Measurements from ENCODE around the gene STIP1. TPM values are rescaled to one million over a fixed set of nuclear protein-coding genes. Genes with fewer than 3 reads are reported as not detected.

STIP1 gene
- total and polyA plus RNA-seq, 8 donors = 124 to 209 (median 169) TPM

DNA sequence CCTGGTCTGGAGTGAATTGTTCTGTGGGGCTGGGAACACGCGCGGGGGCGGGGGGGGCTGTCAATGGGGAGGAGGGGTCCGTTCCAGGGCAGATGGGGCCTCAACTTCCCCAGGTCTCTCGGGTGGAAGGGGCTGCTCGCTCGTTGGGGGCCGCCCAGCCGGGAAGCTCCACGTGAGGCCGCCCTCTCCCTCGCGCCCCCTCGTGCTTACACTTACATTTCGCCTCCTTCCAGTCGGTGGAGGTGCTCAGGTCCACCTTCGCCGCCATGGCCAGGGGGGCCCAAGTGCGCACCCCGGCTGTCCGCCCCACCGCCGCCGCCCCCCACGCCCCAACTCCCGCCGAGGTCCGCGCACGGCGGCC, 20.5 kb upstream of the STIP1 start:
- Histone ChIP-seq H3K27me3 (peaks cover 0 to 18% of the 10 kb centered on the region in 2 donors), H3K36me3 (no peaks in the 10 kb centered on the region), H3K27ac (peak overlapping the region; percentile 68 to 86), H3K4me1 (peaks cover 9 to 29% of the 10 kb centered on the region in 2 donors), H3K9me3 (no peaks in the 10 kb centered on the region), H3K4me3 (peak overlapping the region; percentile 74 to 81)
- TF ChIP-seq, protein P1, sequence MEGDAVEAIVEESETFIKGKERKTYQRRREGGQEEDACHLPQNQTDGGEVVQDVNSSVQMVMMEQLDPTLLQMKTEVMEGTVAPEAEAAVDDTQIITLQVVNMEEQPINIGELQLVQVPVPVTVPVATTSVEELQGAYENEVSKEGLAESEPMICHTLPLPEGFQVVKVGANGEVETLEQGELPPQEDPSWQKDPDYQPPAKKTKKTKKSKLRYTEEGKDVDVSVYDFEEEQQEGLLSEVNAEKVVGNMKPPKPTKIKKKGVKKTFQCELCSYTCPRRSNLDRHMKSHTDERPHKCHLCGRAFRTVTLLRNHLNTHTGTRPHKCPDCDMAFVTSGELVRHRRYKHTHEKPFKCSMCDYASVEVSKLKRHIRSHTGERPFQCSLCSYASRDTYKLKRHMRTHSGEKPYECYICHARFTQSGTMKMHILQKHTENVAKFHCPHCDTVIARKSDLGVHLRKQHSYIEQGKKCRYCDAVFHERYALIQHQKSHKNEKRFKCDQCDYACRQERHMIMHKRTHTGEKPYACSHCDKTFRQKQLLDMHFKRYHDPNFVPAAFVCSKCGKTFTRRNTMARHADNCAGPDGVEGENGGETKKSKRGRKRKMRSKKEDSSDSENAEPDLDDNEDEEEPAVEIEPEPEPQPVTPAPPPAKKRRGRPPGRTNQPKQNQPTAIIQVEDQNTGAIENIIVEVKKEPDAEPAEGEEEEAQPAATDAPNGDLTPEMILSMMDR (IDR thresholded peaks at IDR 0.05) = no peak
- intact Hi-C loops (cut with DNase I) = no loop called here
- DNase-seq (no peak), ATAC-seq (peak; percentile 2)

GRCh38 chr11:64165842-64166635, 19.9 kb upstream of the STIP1 start, which contains the start of gene MACROD1:
MACROD1 (minus strand) TSS chr11:64166113; CDS start chr11:64165994, 119 bp downstream.
- Histone ChIP-seq H3K4me3 (peak within 1 kb of the TSS; percentile 74 to 81), H3K27ac (peak within 1 kb of the TSS; percentile 68 to 86), H3K4me1 (peaks cover 9 to 29% of the 10 kb centered on the region in 2 donors), H3K36me3 (no peaks in the 10 kb centered on the region), H3K27me3 (peaks cover 0 to 18% of the 10 kb centered on the region in 2 donors), H3K9me3 (no peaks in the 10 kb centered on the region)
- TF ChIP-seq, protein P1 (IDR thresholded peaks at IDR 0.05) = no peak
- peak; percentile 57 to 94 (median 88) for DNase-seq
- intact Hi-C loops (cut with DNase I) = no loop called here
- ATAC-seq = peak; percentile 94

GRCh38 chr11:64170419-64170818, 15.6 kb upstream of the STIP1 start:
- ATAC-seq (no peak), DNase-seq (no peak)
- Histone ChIP-seq H3K36me3 (no peaks in the 10 kb centered on the region), H3K4me3 (no peak overlapping the region), H3K27ac (no peak overlapping the region), H3K4me1 (peaks cover 6 to 17% of the 10 kb centered on the region in 2 donors), H3K27me3 (peaks cover 0 to 11% of the 10 kb centered on the region in 2 donors), H3K9me3 (peaks cover 0 to 5% of the 10 kb centered on the region in 2 donors)
- intact Hi-C loops (cut with DNase I) = no loop called here
- TF ChIP-seq, protein P1 (IDR thresholded peaks at IDR 0.05) = no peak

DNA sequence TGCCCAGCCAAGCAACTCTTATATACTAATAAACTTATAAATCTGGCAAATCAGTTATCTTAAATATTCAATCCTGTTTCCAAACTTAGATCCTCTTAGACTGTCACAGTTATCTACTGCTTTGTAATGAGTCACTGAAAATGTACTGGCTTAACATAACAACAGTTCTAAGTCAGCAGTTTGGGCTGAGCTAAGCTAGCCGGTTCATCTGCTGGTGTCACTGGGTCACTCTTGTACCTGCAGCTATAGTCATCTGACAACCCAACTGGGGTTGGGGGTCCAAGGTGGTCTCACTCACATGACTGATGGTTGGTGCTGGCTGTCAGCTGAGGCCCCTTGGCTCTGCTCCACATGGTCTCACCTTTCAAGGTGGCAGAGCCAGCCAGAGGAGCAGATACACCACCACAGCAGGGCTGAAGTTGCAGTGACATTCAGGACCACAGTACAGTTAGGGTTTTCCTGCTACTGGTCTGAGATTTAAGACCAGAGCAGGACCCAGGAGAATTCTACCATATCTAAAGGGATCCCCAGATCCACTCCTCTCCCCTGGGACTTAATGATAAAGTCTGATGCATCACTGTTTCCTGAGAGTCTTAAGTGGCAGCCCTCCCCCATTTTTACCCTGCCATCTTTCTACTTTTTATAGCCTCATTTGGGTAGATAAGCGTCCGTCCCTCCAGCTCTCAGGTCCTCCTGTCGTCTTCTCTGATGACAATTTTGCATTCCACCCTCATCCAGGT, 12.2 kb upstream of the STIP1 start:
- no peaks in the 10 kb centered on the region for H3K27me3 ChIP-seq
- peaks cover 0 to 5% of the 10 kb centered on the region in 2 donors for H3K9me3 ChIP-seq
- DNase-seq (peak in 1 of 4 donors; percentile 10), ATAC-seq (no peak)
- TF ChIP-seq, protein P1 (IDR thresholded peaks at IDR 0.05) = no peak
- no peak overlapping the region for H3K27ac ChIP-seq
- H3K36me3 ChIP-seq = no peaks in the 10 kb centered on the region
- no peak overlapping the region for H3K4me3 ChIP-seq
- intact Hi-C loops (cut with DNase I) = no loop called here
- H3K4me1 ChIP-seq = no peaks in the 10 kb centered on the region

- TF ChIP-seq, protein P1 (IDR thresholded peaks at IDR 0.05) = no peak
- Histone ChIP-seq H3K9me3 (peaks cover 0 to 5% of the 10 kb centered on the region in 2 donors), H3K27me3 (no peaks in the 10 kb centered on the region), H3K4me3 (no peak overlapping the region), H3K4me1 (peaks cover 7 to 11% of the 10 kb centered on the region in 2 donors), H3K27ac (no peak overlapping the region), H3K36me3 (no peaks in the 10 kb centered on the region)
- peak in 1 of 4 donors; percentile 15 for DNase-seq
- ATAC-seq = no peak
- intact Hi-C loops (cut with DNase I) = no loop called here
These were observed 9.2 kb upstream of the STIP1 start for GRCh38 chr11:64176751-64177150.

All from left lung (tissue), 10 donors.